ENCODE results near the gene USP9X. TPM values are rescaled to one million over a fixed set of nuclear protein-coding genes. Genes with fewer than 3 reads are reported as not detected.

USP9X gene
- total and polyA plus RNA-seq, 2 experiments from 2014 or later: 62.2 to 329 TPM

- H4K20me1 ChIP-seq (replicated peaks; ENCODE audit: insufficient read depth): peaks cover 19% of the 10 kb centered on the region
Observed at GRCh38 chrX:41128955-41129354, 43.7 kb downstream of the USP9X start.

More at GRCh38 chrX:41128955-41129354, 43.7 kb downstream of the USP9X start:
- Mint-ChIP-seq H3K27ac (no peak overlapping the region), H3K36me3 (ENCODE audit: low read depth) (peaks cover 66% of the 10 kb centered on the region), H3K4me1 (no peaks in the 10 kb centered on the region; the same call in 2 of the 3 replicates), H3K4me3 (no peak overlapping the region), H3K27me3 (ENCODE audit: insufficient read depth, low read depth, poor library complexity) (peaks cover 1% of the 10 kb centered on the region), H3K9me3 (no peaks in the 10 kb centered on the region; the same call in 2 of the 3 replicates)
- Histone ChIP-seq H3K79me2 (replicated peaks; ENCODE audit: insufficient read depth) (peaks cover 99% of the 10 kb centered on the region), H3K4me2 (no peak overlapping the region), H3K9me2 (ENCODE audit: insufficient read depth) (no peaks in the 10 kb centered on the region), H3K36me3 (ENCODE audit: insufficient read depth) (peaks cover 34% of the 10 kb centered on the region), H3K4me3 (no peak overlapping the region), H3K27me3 (ENCODE audit: insufficient read depth) (no peaks in the 10 kb centered on the region), H3K27ac (ENCODE audit: low read depth) (no peak overlapping the region), H2AFZ (no peak overlapping the region), H3F3A (replicated peaks; ENCODE audit: low read depth) (peaks cover 4% of the 10 kb centered on the region; the same call in 1 of the 2 replicates), H3K4me1 (ENCODE audit: insufficient read depth) (peaks cover 2% of the 10 kb centered on the region; the same call in 1 of the 2 replicates)
- TF ChIP-seq EZH2phosphoT487 (IDR thresholded peaks at IDR 0.05; ENCODE audit: unreplicated experiment) (no peak), JUNB (IDR thresholded peaks at IDR 0.05; ENCODE audit: unreplicated experiment) (no peak), POLR2AphosphoS5 (IDR thresholded peaks at IDR 0.05; ENCODE audit: low read depth) (no peak), ZNF331 (CRISPR knock-in tag; IDR thresholded peaks at IDR 0.05; ENCODE audit: low read depth) (no peak), CTCF (conservative IDR thresholded peaks at IDR 0.05; ENCODE audit: low read depth in 2 of 2) (no peak), STAT1 (IDR thresholded peaks at IDR 0.05; ENCODE audit: unreplicated experiment) (no peak), ZNF114 (CRISPR knock-in tag; IDR thresholded peaks at IDR 0.05) (no peak), NANOG (IDR thresholded peaks at IDR 0.05; ENCODE audit: borderline replicate concordance) (no peak), CREB1 (CRISPR knock-in tag; IDR thresholded peaks at IDR 0.05; ENCODE audit: low read depth) (no peak)
- TF ChIP-seq, protein P1, sequence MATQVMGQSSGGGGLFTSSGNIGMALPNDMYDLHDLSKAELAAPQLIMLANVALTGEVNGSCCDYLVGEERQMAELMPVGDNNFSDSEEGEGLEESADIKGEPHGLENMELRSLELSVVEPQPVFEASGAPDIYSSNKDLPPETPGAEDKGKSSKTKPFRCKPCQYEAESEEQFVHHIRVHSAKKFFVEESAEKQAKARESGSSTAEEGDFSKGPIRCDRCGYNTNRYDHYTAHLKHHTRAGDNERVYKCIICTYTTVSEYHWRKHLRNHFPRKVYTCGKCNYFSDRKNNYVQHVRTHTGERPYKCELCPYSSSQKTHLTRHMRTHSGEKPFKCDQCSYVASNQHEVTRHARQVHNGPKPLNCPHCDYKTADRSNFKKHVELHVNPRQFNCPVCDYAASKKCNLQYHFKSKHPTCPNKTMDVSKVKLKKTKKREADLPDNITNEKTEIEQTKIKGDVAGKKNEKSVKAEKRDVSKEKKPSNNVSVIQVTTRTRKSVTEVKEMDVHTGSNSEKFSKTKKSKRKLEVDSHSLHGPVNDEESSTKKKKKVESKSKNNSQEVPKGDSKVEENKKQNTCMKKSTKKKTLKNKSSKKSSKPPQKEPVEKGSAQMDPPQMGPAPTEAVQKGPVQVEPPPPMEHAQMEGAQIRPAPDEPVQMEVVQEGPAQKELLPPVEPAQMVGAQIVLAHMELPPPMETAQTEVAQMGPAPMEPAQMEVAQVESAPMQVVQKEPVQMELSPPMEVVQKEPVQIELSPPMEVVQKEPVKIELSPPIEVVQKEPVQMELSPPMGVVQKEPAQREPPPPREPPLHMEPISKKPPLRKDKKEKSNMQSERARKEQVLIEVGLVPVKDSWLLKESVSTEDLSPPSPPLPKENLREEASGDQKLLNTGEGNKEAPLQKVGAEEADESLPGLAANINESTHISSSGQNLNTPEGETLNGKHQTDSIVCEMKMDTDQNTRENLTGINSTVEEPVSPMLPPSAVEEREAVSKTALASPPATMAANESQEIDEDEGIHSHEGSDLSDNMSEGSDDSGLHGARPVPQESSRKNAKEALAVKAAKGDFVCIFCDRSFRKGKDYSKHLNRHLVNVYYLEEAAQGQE (IDR thresholded peaks at IDR 0.05; ENCODE audit: unreplicated experiment): no peak
- TF ChIP-seq, protein P2, sequence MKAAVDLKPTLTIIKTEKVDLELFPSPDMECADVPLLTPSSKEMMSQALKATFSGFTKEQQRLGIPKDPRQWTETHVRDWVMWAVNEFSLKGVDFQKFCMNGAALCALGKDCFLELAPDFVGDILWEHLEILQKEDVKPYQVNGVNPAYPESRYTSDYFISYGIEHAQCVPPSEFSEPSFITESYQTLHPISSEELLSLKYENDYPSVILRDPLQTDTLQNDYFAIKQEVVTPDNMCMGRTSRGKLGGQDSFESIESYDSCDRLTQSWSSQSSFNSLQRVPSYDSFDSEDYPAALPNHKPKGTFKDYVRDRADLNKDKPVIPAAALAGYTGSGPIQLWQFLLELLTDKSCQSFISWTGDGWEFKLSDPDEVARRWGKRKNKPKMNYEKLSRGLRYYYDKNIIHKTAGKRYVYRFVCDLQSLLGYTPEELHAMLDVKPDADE (IDR thresholded peaks at IDR 0.05): no peak
- TF ChIP-seq, protein P3, sequence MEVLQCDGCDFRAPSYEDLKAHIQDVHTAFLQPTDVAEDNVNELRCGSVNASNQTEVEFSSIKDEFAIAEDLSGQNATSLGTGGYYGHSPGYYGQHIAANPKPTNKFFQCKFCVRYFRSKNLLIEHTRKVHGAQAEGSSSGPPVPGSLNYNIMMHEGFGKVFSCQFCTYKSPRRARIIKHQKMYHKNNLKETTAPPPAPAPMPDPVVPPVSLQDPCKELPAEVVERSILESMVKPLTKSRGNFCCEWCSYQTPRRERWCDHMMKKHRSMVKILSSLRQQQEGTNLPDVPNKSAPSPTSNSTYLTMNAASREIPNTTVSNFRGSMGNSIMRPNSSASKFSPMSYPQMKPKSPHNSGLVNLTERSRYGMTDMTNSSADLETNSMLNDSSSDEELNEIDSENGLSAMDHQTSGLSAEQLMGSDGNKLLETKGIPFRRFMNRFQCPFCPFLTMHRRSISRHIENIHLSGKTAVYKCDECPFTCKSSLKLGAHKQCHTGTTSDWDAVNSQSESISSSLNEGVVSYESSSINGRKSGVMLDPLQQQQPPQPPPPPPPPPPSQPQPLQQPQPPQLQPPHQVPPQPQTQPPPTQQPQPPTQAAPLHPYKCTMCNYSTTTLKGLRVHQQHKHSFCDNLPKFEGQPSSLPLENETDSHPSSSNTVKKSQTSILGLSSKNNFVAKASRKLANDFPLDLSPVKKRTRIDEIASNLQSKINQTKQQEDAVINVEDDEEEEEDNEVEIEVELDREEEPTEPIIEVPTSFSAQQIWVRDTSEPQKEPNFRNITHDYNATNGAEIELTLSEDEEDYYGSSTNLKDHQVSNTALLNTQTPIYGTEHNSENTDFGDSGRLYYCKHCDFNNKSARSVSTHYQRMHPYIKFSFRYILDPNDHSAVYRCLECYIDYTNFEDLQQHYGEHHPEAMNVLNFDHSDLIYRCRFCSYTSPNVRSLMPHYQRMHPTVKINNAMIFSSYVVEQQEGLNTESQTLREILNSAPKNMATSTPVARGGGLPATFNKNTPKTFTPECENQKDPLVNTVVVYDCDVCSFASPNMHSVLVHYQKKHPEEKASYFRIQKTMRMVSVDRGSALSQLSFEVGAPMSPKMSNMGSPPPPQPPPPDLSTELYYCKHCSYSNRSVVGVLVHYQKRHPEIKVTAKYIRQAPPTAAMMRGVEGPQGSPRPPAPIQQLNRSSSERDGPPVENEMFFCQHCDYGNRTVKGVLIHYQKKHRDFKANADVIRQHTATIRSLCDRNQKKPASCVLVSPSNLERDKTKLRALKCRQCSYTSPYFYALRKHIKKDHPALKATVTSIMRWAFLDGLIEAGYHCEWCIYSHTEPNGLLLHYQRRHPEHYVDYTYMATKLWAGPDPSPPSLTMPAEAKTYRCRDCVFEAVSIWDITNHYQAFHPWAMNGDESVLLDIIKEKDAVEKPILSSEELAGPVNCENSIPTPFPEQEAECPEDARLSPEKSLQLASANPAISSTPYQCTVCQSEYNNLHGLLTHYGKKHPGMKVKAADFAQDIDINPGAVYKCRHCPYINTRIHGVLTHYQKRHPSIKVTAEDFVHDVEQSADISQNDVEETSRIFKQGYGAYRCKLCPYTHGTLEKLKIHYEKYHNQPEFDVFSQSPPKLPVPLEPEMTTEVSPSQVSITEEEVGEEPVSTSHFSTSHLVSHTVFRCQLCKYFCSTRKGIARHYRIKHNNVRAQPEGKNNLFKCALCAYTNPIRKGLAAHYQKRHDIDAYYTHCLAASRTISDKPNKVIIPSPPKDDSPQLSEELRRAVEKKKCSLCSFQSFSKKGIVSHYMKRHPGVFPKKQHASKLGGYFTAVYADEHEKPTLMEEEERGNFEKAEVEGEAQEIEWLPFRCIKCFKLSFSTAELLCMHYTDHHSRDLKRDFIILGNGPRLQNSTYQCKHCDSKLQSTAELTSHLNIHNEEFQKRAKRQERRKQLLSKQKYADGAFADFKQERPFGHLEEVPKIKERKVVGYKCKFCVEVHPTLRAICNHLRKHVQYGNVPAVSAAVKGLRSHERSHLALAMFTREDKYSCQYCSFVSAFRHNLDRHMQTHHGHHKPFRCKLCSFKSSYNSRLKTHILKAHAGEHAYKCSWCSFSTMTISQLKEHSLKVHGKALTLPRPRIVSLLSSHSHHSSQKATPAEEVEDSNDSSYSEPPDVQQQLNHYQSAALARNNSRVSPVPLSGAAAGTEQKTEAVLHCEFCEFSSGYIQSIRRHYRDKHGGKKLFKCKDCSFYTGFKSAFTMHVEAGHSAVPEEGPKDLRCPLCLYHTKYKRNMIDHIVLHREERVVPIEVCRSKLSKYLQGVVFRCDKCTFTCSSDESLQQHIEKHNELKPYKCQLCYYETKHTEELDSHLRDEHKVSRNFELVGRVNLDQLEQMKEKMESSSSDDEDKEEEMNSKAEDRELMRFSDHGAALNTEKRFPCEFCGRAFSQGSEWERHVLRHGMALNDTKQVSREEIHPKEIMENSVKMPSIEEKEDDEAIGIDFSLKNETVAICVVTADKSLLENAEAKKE (CRISPR knock-in tag; IDR thresholded peaks at IDR 0.05): no peak
- no peak for ATAC-seq
- no peak for DNase-seq (ENCODE audit: low spot score)
